ENCODE measurements around the gene KCNN3. TPM values are rescaled to one million over a fixed set of nuclear protein-coding genes. Genes with fewer than 3 reads are reported as not detected.

The KCNN3 gene
- total RNA-seq, 1 experiment from 2014 or later, result 1.3 TPM

DNA sequence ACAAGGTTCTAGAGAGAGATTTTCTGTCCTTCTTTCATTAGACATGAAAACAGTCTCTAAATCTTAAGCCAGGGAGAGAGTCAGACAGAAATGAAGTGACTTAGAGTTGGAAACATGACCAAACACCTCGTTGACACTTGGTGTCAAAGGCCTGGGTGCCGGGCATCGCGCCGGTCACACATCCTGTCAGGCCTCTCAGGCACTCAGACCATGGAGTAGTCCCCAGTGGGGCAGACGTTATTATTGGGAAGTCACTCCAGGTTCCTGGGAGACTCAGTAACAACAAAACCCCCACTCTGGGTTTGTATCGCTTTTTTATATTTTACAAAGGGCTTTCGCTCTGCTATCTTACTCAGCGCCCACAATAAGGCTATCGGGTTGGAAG lies 25.8 kb downstream of the KCNN3 start (continued):
- TF ChIP-seq PREB (CRISPR knock-in tag; IDR thresholded peaks at IDR 0.05; ENCODE audit: borderline replicate concordance), result no peak
- TF ChIP-seq, protein P1, sequence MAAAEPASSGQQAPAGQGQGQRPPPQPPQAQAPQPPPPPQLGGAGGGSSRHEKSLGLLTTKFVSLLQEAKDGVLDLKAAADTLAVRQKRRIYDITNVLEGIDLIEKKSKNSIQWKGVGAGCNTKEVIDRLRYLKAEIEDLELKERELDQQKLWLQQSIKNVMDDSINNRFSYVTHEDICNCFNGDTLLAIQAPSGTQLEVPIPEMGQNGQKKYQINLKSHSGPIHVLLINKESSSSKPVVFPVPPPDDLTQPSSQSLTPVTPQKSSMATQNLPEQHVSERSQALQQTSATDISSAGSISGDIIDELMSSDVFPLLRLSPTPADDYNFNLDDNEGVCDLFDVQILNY (CRISPR knock-in tag; IDR thresholded peaks at IDR 0.05), result no peak

GRCh38 chr1:154843636-154844296 lies 26.3 kb downstream of the KCNN3 start:
- no peaks in the 10 kb centered on the region; the same call in 1 of the 2 replicates for H3K27me3 Mint-ChIP-seq (ENCODE audit: low read depth)
- H3K4me1 Mint-ChIP-seq, result peaks cover 30% of the 10 kb centered on the region
- ATAC-seq, result no peak
- H3K27ac Mint-ChIP-seq, result no peak overlapping the region; the same call in 1 of the 2 replicates
- DNase-seq (ENCODE audit: low spot score), result no peak
- no peak for TF ChIP-seq ZBTB21 (CRISPR knock-in tag; IDR thresholded peaks at IDR 0.05; ENCODE audit: borderline replicate concordance)
- TF ChIP-seq SMAD4 (CRISPR knock-in tag; IDR thresholded peaks at IDR 0.05), result no peak
- TF ChIP-seq RORB (CRISPR knock-in tag; IDR thresholded peaks at IDR 0.05), result no peak
- TF ChIP-seq NFATC4 (CRISPR knock-in tag; IDR thresholded peaks at IDR 0.05), result no peak
- TF ChIP-seq FOXP4 (CRISPR knock-in tag; IDR thresholded peaks at IDR 0.05), result no peak
- H3K4me3 Mint-ChIP-seq, result no peak overlapping the region
- POLR2A ChIA-PET, result no interaction called here
- no peaks in the 10 kb centered on the region for H3K36me3 Mint-ChIP-seq
- no peaks in the 10 kb centered on the region for H3K9me3 Mint-ChIP-seq
- CTCF ChIA-PET, result interaction anchor here (0.6 kb wide), 1 partner anchor 79 kb away, joined by 3 read pairs; no protein-coding TSS in a partner anchor

GRCh38 chr1:154842635-154843034 lies 27.4 kb downstream of the KCNN3 start:
- no peak for DNase-seq (ENCODE audit: low spot score)
- H3K27ac Mint-ChIP-seq, result no peak overlapping the region
- ATAC-seq, result no peak
- H3K27me3 Mint-ChIP-seq (ENCODE audit: low read depth), result no peaks in the 10 kb centered on the region
- TF ChIP-seq JUN (CRISPR knock-in tag; IDR thresholded peaks at IDR 0.05) (no peak), SP1 (CRISPR knock-in tag; conservative IDR thresholded peaks at IDR 0.05) (no peak), RELA (CRISPR knock-in tag; IDR thresholded peaks at IDR 0.05; ENCODE audit: borderline replicate concordance) (no peak)
- TF ChIP-seq, protein P2, sequence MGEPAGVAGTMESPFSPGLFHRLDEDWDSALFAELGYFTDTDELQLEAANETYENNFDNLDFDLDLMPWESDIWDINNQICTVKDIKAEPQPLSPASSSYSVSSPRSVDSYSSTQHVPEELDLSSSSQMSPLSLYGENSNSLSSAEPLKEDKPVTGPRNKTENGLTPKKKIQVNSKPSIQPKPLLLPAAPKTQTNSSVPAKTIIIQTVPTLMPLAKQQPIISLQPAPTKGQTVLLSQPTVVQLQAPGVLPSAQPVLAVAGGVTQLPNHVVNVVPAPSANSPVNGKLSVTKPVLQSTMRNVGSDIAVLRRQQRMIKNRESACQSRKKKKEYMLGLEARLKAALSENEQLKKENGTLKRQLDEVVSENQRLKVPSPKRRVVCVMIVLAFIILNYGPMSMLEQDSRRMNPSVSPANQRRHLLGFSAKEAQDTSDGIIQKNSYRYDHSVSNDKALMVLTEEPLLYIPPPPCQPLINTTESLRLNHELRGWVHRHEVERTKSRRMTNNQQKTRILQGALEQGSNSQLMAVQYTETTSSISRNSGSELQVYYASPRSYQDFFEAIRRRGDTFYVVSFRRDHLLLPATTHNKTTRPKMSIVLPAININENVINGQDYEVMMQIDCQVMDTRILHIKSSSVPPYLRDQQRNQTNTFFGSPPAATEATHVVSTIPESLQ (CRISPR knock-in tag; IDR thresholded peaks at IDR 0.05), result no peak
- H3K36me3 Mint-ChIP-seq, result no peaks in the 10 kb centered on the region
- H3K4me1 Mint-ChIP-seq, result peaks cover 33% of the 10 kb centered on the region
- POLR2A ChIA-PET, result interaction anchor here (0.8 kb wide), 1 partner anchor 14 kb away, joined by 3 read pairs; no protein-coding TSS in a partner anchor
- no peak overlapping the region for H3K4me3 Mint-ChIP-seq
- CTCF ChIA-PET, result no interaction called here
- no peaks in the 10 kb centered on the region for H3K9me3 Mint-ChIP-seq

- CTCF ChIA-PET, result no interaction called here
Measured at GRCh38 chr1:154841384-154841783, 28.7 kb downstream of the KCNN3 start.

More at GRCh38 chr1:154841384-154841783, 28.7 kb downstream of the KCNN3 start:
- Mint-ChIP-seq H3K27ac (no peak overlapping the region), H3K36me3 (no peaks in the 10 kb centered on the region), H3K9me3 (no peaks in the 10 kb centered on the region), H3K4me3 (no peak overlapping the region), H3K27me3 (ENCODE audit: low read depth) (no peaks in the 10 kb centered on the region), H3K4me1 (peaks cover 30% of the 10 kb centered on the region)
- ATAC-seq (no peak), DNase-seq (ENCODE audit: low spot score) (no peak)
- POLR2A ChIA-PET, result no interaction called here
- TF ChIP-seq ZBTB21 (CRISPR knock-in tag; IDR thresholded peaks at IDR 0.05; ENCODE audit: borderline replicate concordance), result no peak
- TF ChIP-seq MXD4 (CRISPR knock-in tag; IDR thresholded peaks at IDR 0.05; ENCODE audit: borderline replicate concordance), result no peak
- no peak for TF ChIP-seq ZNF396 (CRISPR knock-in tag; IDR thresholded peaks at IDR 0.05; ENCODE audit: borderline replicate concordance)

All from WTC11 (cell line).